ENCODE results near the gene ENPP1.

ENPP1 gene

GRCh38 chr6:131886517-131886916 is 78.7 kb downstream of the ENPP1 start:
- H3K4me3 ChIP-seq (ENCODE audit: low read length), result no peak overlapping the region
- no peak for TF ChIP-seq CTCF (conservative IDR thresholded peaks at IDR 0.05; ENCODE audit: low read length)
- no peak for DNase-seq (ENCODE audit: low read depth)

GRCh38 chr6:131890091-131890490 is 82.3 kb downstream of the ENPP1 start:
- TF ChIP-seq CTCF (conservative IDR thresholded peaks at IDR 0.05; ENCODE audit: low read length), result no peak
- DNase-seq (ENCODE audit: low read depth), result no peak
- no peak overlapping the region for H3K4me3 ChIP-seq (ENCODE audit: low read length)

GRCh38 chr6:131893198-131893597 is 85.4 kb downstream of the ENPP1 start:
- DNase-seq (ENCODE audit: low read depth), result no peak
- no peak overlapping the region for H3K4me3 ChIP-seq (ENCODE audit: low read length)
- TF ChIP-seq CTCF (conservative IDR thresholded peaks at IDR 0.05; ENCODE audit: low read length), result no peak

GRCh38 chr6:131894493-131895424 is 86.9 kb downstream of the ENPP1 start:
- no peak for TF ChIP-seq CTCF (conservative IDR thresholded peaks at IDR 0.05; ENCODE audit: low read length)
- H3K4me3 ChIP-seq (ENCODE audit: low read length), result no peak overlapping the region
- DNase-seq (ENCODE audit: low read depth), result no peak

- no peak for TF ChIP-seq CTCF (conservative IDR thresholded peaks at IDR 0.05; ENCODE audit: low read length)
- no peak overlapping the region for H3K4me3 ChIP-seq (ENCODE audit: low read length)
- no peak for DNase-seq (ENCODE audit: low read depth)
These were observed 89.2 kb downstream of the ENPP1 start for GRCh38 chr6:131897050-131897435.

GRCh38 chr6:131897621-131898020 is 89.8 kb downstream of the ENPP1 start:
- no peak for TF ChIP-seq CTCF (conservative IDR thresholded peaks at IDR 0.05; ENCODE audit: low read length)
- no peak overlapping the region for H3K4me3 ChIP-seq (ENCODE audit: low read length)
- no peak for DNase-seq (ENCODE audit: low read depth)

GRCh38 chr6:131898718-131899117 is 90.9 kb downstream of the ENPP1 start:
- DNase-seq (ENCODE audit: low read depth), result no peak
- no peak for TF ChIP-seq CTCF (conservative IDR thresholded peaks at IDR 0.05; ENCODE audit: low read length)
- no peak overlapping the region for H3K4me3 ChIP-seq (ENCODE audit: low read length)
